Measurements from ENCODE around the gene ALOXE3.

The ALOXE3 gene

GRCh38 chr17:8117980-8118768 lies at the start of gene ALOXE3:
TSS of gene ALOXE3 (minus strand) at chr17:8118514. CDS start at chr17:8117990, 524 bp downstream.
- peak; percentile 70 for DNase-seq (ENCODE audit: low read depth, low spot score)

- DNase-seq (ENCODE audit: low read depth, low spot score) = no peak
Measured at GRCh38 chr17:8167526-8167925, 49.2 kb upstream of the ALOXE3 start.

- no peak for DNase-seq (ENCODE audit: low read depth, low spot score)
Measured at GRCh38 chr17:8166731-8167130, 48.4 kb upstream of the ALOXE3 start.

GRCh38 chr17:8164815-8165131 lies 46.5 kb upstream of the ALOXE3 start:
- DNase-seq (ENCODE audit: low read depth, low spot score) = no peak

GRCh38 chr17:8163978-8164814 lies 45.9 kb upstream of the ALOXE3 start:
- DNase-seq (ENCODE audit: low read depth, low spot score) = peak; percentile 39

GRCh38 chr17:8162997-8163977 lies 45.0 kb upstream of the ALOXE3 start:
- DNase-seq (ENCODE audit: low read depth, low spot score) = no peak

- DNase-seq (ENCODE audit: low read depth, low spot score) = peak; percentile 90
Measured at GRCh38 chr17:8162233-8162996, 44.1 kb upstream of the ALOXE3 start, which contains the start of gene VAMP2. TSS of gene VAMP2 (minus strand) at chr17:8162948. CDS start at chr17:8162879, 69 bp downstream.

- no peak for DNase-seq (ENCODE audit: low read depth, low spot score)
Measured at GRCh38 chr17:8161289-8162232, 43.2 kb upstream of the ALOXE3 start.

- no peak for DNase-seq (ENCODE audit: low read depth, low spot score)
Measured at GRCh38 chr17:8160741-8161221, 42.5 kb upstream of the ALOXE3 start.

- DNase-seq (ENCODE audit: low read depth, low spot score) = no peak
Measured at GRCh38 chr17:8160224-8160577, 41.9 kb upstream of the ALOXE3 start.

- DNase-seq (ENCODE audit: low read depth, low spot score) = no peak
Measured at GRCh38 chr17:8159459-8160223, 41.3 kb upstream of the ALOXE3 start.

- DNase-seq (ENCODE audit: low read depth, low spot score) = no peak
Measured at GRCh38 chr17:8159032-8159400, 40.7 kb upstream of the ALOXE3 start.

GRCh38 chr17:8158267-8159031 lies 40.1 kb upstream of the ALOXE3 start:
- DNase-seq (ENCODE audit: low read depth, low spot score) = peak; percentile 93

GRCh38 chr17:8156246-8156992 lies 38.1 kb upstream of the ALOXE3 start:
- peak; percentile 100 for DNase-seq (ENCODE audit: low read depth, low spot score)

GRCh38 chr17:8155996-8156245 lies 37.6 kb upstream of the ALOXE3 start:
- DNase-seq (ENCODE audit: low read depth, low spot score) = no peak

GRCh38 chr17:8155231-8155995 lies 37.1 kb upstream of the ALOXE3 start:
- DNase-seq (ENCODE audit: low read depth, low spot score) = no peak

GRCh38 chr17:8154608-8155155 lies 36.4 kb upstream of the ALOXE3 start:
- DNase-seq (ENCODE audit: low read depth, low spot score) = no peak
